Colonic mucosa (tissue), 4 donors: Measurements from ENCODE around the gene NUP98. TPM values are rescaled to one million over a fixed set of nuclear protein-coding genes. Genes with fewer than 3 reads are reported as not detected.

Source experiments
- DNase-seq: peaks from one replicate; pipeline ENCODE4 v3.0.0-alpha.2; 2020
- H3K27ac ChIP-seq: fragments of 200-600 bp; one replicate; pipeline ENCODE4 v1.8.0; 2021
- H3K27me3 ChIP-seq: fragments of 200-600 bp; one replicate; pipeline ENCODE4 v1.8.0; 2021
- H3K36me3 ChIP-seq: fragments of 200-600 bp; one replicate; pipeline ENCODE4 v1.8.0; 2021
- H3K4me1 ChIP-seq: fragments of 200-600 bp; one replicate; pipeline ENCODE4 v1.8.0; 2021; ENCODE audit warnings: mild to moderate bottlenecking
- H3K4me3 ChIP-seq: fragments of 200-600 bp; one replicate; pipeline ENCODE4 v1.8.0; 2021
- H3K9ac ChIP-seq, 2 donors: one replicate each; pipeline ENCODE4 v1.7.0; 2013; ENCODE audit warnings: control low read depth in 2 of 2, low read depth in 2 of 2, low read length in 2 of 2
- H3K9me3 ChIP-seq: fragments of 200-600 bp; one replicate; pipeline ENCODE4 v1.8.0; 2021
- CTCF ChIP-seq: fragments of 200-600 bp; IDR thresholded peaks from one replicate; pipeline ENCODE4 v1.8.0; 2022; ENCODE audit warnings: antibody characterized with exemption, mild to moderate bottlenecking
- intact Hi-C: fragments of 100-400 bp; cut with DNase I; formaldehyde crosslinking; loops from one replicate; pipeline ENCODE4 v1.14.1; 2022
- total RNA-seq, 2 donors: library from RNA; stranded (reverse); fragmentation: NEBNext Ultra II Directional in 1 of 2; extraction: Animal tissue kit (Norgen Biotek cat#: 25700) in 1 of 2; gene quantifications; one replicate each; pipeline ENCODE4 v1.2.1, GENCODE V29; 2021
- donor health status: healthy.
- donor health status: DM: no; HTN: no; CAD: no.
- donor health status: DM: no; HTN: no; CAD: no.

Gene NUP98
- total RNA-seq, 2 donors from 2014 or later: 59.2 to 76.7 TPM

- Histone ChIP-seq H3K9ac (no peak overlapping the region), H3K9me3 (no peaks in the 10 kb centered on the region), H3K27ac (no peak overlapping the region), H3K4me3 (no peak overlapping the region), H3K27me3 (no peaks in the 10 kb centered on the region), H3K4me1 (no peaks in the 10 kb centered on the region), H3K36me3 (peaks cover 5% of the 10 kb centered on the region)
- no peak for DNase-seq
- no peak for TF ChIP-seq CTCF
- intact Hi-C loops: loop anchor here (10.0 kb wide), 1 partner anchor 63 kb away; no protein-coding TSS in a partner anchor
These were observed 85.1 kb downstream of the NUP98 start for GRCh38 chr11:3712274-3712673.

DNA sequence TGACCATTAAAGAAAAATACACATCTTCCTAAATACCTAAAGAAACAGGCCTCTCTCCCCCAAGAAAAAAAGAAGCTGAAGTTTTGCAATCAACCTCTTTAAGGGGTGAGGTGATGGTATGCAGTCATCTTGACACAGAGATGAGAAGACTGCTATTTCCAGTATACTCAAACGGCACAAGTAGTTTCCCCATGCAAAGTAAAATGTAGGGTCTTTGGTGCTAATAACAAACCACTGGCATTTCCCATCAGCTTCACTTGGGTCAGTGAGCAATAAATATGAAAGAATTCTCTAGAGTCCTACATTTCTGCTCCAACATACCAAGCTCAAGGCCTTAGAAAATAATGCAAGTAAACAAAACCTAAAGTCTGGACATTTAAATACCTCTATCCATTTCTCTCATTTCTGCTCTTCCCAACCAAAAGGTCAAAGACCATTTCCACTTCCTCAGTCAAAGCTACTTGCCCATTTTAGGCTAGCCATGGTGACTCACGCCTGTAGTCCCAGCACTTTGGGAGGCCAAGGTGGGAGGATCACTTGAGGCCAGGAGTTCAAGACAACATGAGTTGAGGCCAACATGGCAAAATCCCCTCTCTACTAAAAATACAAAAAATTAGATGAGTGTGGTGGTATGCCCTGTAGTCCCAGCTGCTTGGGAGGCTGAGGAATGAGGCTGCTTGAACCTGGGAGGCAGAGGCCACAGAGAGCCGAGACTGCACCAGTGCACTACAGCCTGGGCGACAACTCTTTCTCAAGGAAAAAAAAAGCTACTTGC lies 86.7 kb downstream of the NUP98 start:
- no peak overlapping the region for H3K27ac ChIP-seq
- no peak overlapping the region for H3K9ac ChIP-seq
- H3K4me1 ChIP-seq: no peaks in the 10 kb centered on the region
- no peak for DNase-seq
- H3K9me3 ChIP-seq: no peaks in the 10 kb centered on the region
- H3K36me3 ChIP-seq: no peaks in the 10 kb centered on the region
- no peak for TF ChIP-seq CTCF
- H3K27me3 ChIP-seq: no peaks in the 10 kb centered on the region
- intact Hi-C loops: loop anchor here (10.0 kb wide), 1 partner anchor 64 kb away; no protein-coding TSS in a partner anchor
- no peak overlapping the region for H3K4me3 ChIP-seq

DNA sequence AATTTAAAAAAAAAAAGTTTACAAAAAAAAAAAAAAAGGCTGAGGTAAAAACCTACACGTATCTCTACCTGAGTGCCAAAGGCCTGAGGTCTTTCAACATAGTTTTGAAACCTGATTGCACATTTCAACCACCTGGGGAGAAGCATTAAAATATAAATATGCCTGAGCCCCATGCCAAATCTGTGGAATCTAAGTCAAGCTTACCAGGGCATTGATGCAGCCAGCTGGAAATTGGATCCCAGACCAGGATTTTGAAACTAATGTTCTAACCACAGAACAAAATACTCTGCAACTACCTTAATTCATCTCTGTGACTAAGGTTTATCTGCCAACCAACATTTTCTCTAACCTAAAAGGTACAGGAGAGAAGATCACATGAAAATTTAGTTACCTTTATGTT lies 87.4 kb downstream of the NUP98 start:
- Histone ChIP-seq H3K27me3 (no peaks in the 10 kb centered on the region), H3K36me3 (peaks cover 3% of the 10 kb centered on the region), H3K27ac (no peak overlapping the region), H3K9ac (no peak overlapping the region), H3K9me3 (no peaks in the 10 kb centered on the region), H3K4me1 (no peaks in the 10 kb centered on the region), H3K4me3 (no peak overlapping the region)
- no peak for TF ChIP-seq CTCF
- intact Hi-C loops: loop anchor here (10.0 kb wide), 1 partner anchor 65 kb away; no protein-coding TSS in a partner anchor
- DNase-seq: no peak

GRCh38 chr11:3707176-3707575 lies 90.2 kb downstream of the NUP98 start:
- Histone ChIP-seq H3K4me3 (no peak overlapping the region), H3K27me3 (no peaks in the 10 kb centered on the region), H3K9me3 (no peaks in the 10 kb centered on the region), H3K9ac (no peak overlapping the region), H3K4me1 (no peaks in the 10 kb centered on the region), H3K27ac (no peak overlapping the region), H3K36me3 (peaks cover 13% of the 10 kb centered on the region)
- no peak for DNase-seq
- no peak for TF ChIP-seq CTCF
- intact Hi-C loops: no loop called here

- Histone ChIP-seq H3K4me1 (no peaks in the 10 kb centered on the region), H3K36me3 (peaks cover 19% of the 10 kb centered on the region), H3K4me3 (no peak overlapping the region), H3K9ac (no peak overlapping the region), H3K9me3 (no peaks in the 10 kb centered on the region), H3K27ac (no peak overlapping the region), H3K27me3 (no peaks in the 10 kb centered on the region)
- no peak for TF ChIP-seq CTCF
- intact Hi-C loops: no loop called here
- DNase-seq: no peak
These were observed 94.0 kb downstream of the NUP98 start for GRCh38 chr11:3703383-3703782.
